ENCODE measurements around the gene IL1A.
A peak's percentile ranks its signal among the peaks of the same experiment; 100 is the strongest.

Gene IL1A

DNA sequence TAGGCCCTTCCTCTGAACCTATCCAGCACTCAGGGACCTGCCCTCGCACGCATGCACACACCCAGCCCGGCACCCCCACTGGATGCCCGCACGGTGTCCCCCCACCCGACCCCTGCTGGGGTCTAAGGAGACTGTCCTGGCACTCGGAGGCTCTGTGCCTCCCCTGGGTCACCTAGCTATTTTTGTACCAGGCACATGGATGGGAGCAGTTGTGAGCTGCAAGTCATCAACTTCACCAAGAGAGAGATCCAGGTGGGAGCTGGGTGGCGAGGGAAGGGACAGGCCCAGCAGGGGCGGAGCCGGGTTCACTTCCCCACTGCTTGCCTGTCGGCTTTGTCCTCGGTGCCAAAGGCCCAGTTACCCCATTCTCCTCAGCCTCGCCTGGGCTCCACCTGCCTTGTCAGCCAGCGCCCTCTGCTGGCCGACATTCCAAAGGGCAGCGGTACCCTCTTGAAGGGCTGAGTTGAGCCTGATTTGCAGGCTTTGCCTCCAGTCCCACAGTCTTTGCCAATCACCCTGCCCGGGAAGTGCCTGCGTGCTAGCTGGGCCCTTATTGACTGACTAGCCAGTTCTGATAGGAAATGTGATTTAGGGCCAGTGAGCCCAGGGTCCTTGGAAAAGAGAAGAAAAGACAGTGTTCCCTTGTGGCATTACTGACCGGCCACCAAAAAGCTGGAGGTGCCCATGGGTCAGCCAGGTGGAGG lies 57.7 kb downstream of the IL1A start:
- peak; percentile 85 for DNase-seq (ENCODE audit: low spot score)

DNA sequence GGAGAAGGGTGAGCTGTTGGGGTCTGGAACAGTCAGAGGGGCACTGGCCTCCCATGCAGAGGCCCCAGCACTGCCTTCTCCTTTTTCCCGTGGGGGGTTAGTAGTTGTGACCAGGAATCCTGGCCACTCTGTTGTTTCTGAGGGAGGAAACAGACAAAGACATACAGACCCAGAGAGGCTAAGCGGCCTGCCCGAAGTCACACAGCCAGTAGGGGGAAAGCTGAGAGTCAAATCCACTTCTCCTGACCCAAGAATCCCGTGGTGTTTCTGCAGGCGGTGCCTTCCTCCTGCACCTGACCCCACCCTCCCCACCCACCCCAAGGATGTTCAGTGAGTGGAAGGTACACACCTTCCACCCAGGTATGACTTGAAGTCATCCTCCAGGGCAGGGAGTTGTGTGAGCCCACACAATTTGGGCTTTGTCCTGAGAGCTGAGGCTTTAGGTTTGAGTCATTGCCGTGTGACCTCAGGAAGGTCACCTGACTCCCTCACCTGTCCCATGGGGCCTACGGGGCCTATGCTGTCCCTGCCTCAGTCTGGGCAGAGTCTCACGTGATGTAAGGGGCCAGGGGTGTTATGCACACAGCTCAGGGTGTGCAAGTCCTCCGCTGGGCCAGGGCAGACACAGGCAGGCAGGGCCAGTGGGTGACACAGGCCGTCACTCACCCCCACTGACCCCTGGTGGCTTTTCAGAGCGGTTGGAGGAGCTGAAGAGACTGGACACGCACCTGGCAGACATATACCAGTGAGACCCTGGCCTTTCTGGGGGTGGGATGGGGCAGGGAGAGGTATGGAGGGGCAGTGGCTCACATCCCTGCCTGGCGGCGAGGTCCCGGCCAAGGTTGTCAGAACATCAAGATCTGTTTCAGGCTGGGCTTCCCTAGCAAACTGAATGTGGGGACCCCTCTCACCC lies 58.5 kb downstream of the IL1A start:
- no peak for DNase-seq (ENCODE audit: low spot score)

DNA sequence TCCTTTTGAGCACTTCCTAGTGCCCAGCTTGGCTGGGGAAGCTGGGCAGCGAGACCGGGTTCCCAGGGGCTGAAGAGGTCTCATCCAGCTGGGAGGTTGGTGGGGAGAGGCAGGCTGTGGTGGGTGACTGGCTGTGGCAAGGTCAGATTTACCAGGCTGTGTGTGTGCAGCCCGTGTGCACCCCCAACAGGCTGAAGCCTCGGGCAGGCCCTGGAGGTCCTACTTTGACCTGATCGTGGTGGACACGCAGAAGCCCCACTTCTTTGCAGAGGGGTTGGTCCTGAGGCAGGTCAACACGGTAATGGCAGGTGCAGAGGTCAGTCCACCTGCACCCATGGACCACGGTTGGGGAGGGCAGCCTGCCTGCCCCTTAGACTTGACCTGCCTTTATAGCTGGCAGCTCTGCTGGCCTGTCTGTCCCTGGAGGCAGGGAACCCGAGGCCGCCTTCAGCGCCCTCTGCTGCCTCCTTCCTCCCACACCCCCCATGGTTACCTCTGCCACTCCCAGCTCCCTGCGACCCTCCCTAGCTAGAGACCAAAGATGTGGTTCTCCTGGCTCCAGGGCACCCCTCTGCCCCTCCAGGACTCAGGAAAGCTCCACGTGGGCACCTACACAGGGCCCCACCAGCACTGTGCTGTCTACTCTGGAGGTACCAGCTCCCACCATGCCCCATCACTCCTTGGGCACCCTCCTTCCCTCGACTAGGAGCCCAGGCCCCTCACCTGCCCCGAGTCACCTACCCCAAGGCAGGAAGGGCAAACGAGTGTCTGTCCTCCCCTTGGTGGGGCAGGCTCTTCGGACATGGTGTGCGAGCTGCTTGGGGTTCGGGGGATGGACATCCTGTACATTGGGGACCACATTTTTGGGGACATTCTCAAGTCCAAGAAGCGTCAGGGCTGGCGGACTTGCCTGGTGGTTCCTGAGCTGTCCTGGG lies 59.4 kb downstream of the IL1A start:
- DNase-seq (ENCODE audit: low spot score), result no peak

DNA sequence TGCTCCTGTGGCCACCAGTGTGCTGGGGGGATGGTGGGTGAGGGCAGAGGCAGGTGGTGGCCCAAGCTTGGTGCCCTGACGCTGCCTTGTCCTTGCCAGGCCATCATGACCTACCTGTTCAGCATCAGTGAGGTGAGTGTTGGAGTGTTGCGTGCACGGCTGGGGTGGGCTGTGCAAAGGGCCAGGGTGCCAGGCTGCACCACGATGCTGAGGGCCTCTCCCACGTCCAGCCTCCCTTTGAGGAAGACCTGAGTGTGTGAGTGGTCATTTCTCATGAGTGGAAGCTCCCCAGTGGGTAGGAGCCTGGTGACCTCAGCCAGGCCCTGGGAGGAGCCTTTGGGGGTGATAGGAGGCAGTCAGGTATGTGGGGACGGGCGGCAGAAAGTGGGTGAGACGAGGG lies 60.3 kb downstream of the IL1A start:
- DNase-seq (ENCODE audit: low spot score), result no peak

Data from CD4-positive, alpha-beta T cell treated with Interleukin-6 at 100 ng/mL for 8 hours (primary cell).